Stimulated activated memory B cell treated with anti-CD40 and anti-IgM and Interleukin-4, amounts not matched to agents 10 μg/mL and 1 μg/mL and 100 μg/mL, for 72 hours (primary cell): ENCODE results near the gene C3orf52.
A peak's percentile ranks its signal among the peaks of the same experiment; 100 is the strongest.

Source experiments
- ATAC-seq: fragments of 150-1000 bp; cut with Tn5 transposase; 2 replicates; pipeline ENCODE4 v1.10.0; 2021
- H3K27ac Mint-ChIP-seq: one replicate; pipeline ENCODE4 v1.8.0; 2022; ENCODE audit warnings: mild to moderate bottlenecking, mixed read lengths
- H3K27me3 Mint-ChIP-seq: one replicate; pipeline ENCODE4 v1.8.0; 2022; ENCODE audit warnings: mixed read lengths
- H3K36me3 Mint-ChIP-seq: one replicate; pipeline ENCODE4 v1.8.0; 2022; ENCODE audit warnings: mixed read lengths
- H3K4me1 Mint-ChIP-seq: one replicate; pipeline ENCODE4 v1.8.0; 2022; ENCODE audit warnings: mixed read lengths
- H3K4me3 Mint-ChIP-seq: one replicate; pipeline ENCODE4 v1.8.0; 2022; ENCODE audit warnings: mild to moderate bottlenecking, moderate library complexity, mixed read lengths
- H3K9me3 Mint-ChIP-seq: one replicate; pipeline ENCODE4 v1.8.0; 2022; ENCODE audit warnings: mixed read lengths

Gene C3orf52

GRCh38 chr3:112074616-112075497 lies 11.3 kb upstream of the C3orf52 start:
- Mint-ChIP-seq H3K36me3 (no peaks in the 10 kb centered on the region), H3K4me3 (no peak overlapping the region), H3K4me1 (no peaks in the 10 kb centered on the region), H3K27ac (no peak overlapping the region), H3K9me3 (no peaks in the 10 kb centered on the region), H3K27me3 (peaks cover 21% of the 10 kb centered on the region)
- no peak for ATAC-seq

- Mint-ChIP-seq H3K36me3 (no peaks in the 10 kb centered on the region), H3K27ac (no peak overlapping the region), H3K4me1 (no peaks in the 10 kb centered on the region), H3K9me3 (no peaks in the 10 kb centered on the region), H3K27me3 (peaks cover 12% of the 10 kb centered on the region), H3K4me3 (no peak overlapping the region)
- no peak for ATAC-seq
Measured at GRCh38 chr3:112078125-112079083, 7.8 kb upstream of the C3orf52 start.

- no peak overlapping the region for H3K4me3 Mint-ChIP-seq
- H3K9me3 Mint-ChIP-seq, result no peaks in the 10 kb centered on the region
- peaks cover 34% of the 10 kb centered on the region for H3K27me3 Mint-ChIP-seq
- H3K27ac Mint-ChIP-seq, result no peak overlapping the region
- peaks cover 15% of the 10 kb centered on the region for H3K4me1 Mint-ChIP-seq
- ATAC-seq, result no peak
- no peaks in the 10 kb centered on the region for H3K36me3 Mint-ChIP-seq
Measured at GRCh38 chr3:112083239-112083638, 3.0 kb upstream of the C3orf52 start.

- H3K36me3 Mint-ChIP-seq, result no peaks in the 10 kb centered on the region
- H3K4me3 Mint-ChIP-seq, result no peak overlapping the region
- H3K4me1 Mint-ChIP-seq, result peaks cover 15% of the 10 kb centered on the region
- no peaks in the 10 kb centered on the region for H3K9me3 Mint-ChIP-seq
- no peak overlapping the region for H3K27ac Mint-ChIP-seq
- no peak for ATAC-seq
- H3K27me3 Mint-ChIP-seq, result peaks cover 40% of the 10 kb centered on the region
Measured at GRCh38 chr3:112084980-112085705, 1.0 kb upstream of the C3orf52 start.

- ATAC-seq, result no peak
- no peaks in the 10 kb centered on the region for H3K9me3 Mint-ChIP-seq
- H3K27me3 Mint-ChIP-seq, result peaks cover 40% of the 10 kb centered on the region
- peak overlapping the region; percentile 82 for H3K27ac Mint-ChIP-seq
- peaks cover 15% of the 10 kb centered on the region for H3K4me1 Mint-ChIP-seq
- no peaks in the 10 kb centered on the region for H3K36me3 Mint-ChIP-seq
- H3K4me3 Mint-ChIP-seq, result peak overlapping the region; percentile 85
Measured at GRCh38 chr3:112085735-112086075, 484 bp upstream of the C3orf52 start.

- H3K36me3 Mint-ChIP-seq, result no peaks in the 10 kb centered on the region
- peaks cover 47% of the 10 kb centered on the region for H3K27me3 Mint-ChIP-seq
- peak overlapping the region; percentile 82 for H3K27ac Mint-ChIP-seq
- H3K9me3 Mint-ChIP-seq, result no peaks in the 10 kb centered on the region
- peaks cover 23% of the 10 kb centered on the region for H3K4me1 Mint-ChIP-seq
- no peak for ATAC-seq
- peak overlapping the region; percentile 85 for H3K4me3 Mint-ChIP-seq
Measured at GRCh38 chr3:112086875-112087524, 811 bp downstream of the C3orf52 start.

GRCh38 chr3:112087746-112088145 lies 1.6 kb downstream of the C3orf52 start:
- ATAC-seq, result no peak
- Mint-ChIP-seq H3K4me1 (peaks cover 30% of the 10 kb centered on the region), H3K4me3 (no peak overlapping the region), H3K36me3 (no peaks in the 10 kb centered on the region), H3K27me3 (peaks cover 47% of the 10 kb centered on the region), H3K9me3 (no peaks in the 10 kb centered on the region), H3K27ac (no peak overlapping the region)

GRCh38 chr3:112088944-112089343 lies 2.8 kb downstream of the C3orf52 start:
- Mint-ChIP-seq H3K27ac (no peak overlapping the region), H3K36me3 (no peaks in the 10 kb centered on the region), H3K9me3 (no peaks in the 10 kb centered on the region), H3K27me3 (peaks cover 47% of the 10 kb centered on the region), H3K4me1 (peaks cover 37% of the 10 kb centered on the region), H3K4me3 (no peak overlapping the region)
- ATAC-seq, result no peak

- Mint-ChIP-seq H3K27me3 (peaks cover 42% of the 10 kb centered on the region), H3K4me3 (no peak overlapping the region), H3K36me3 (no peaks in the 10 kb centered on the region), H3K4me1 (peaks cover 37% of the 10 kb centered on the region), H3K9me3 (no peaks in the 10 kb centered on the region), H3K27ac (no peak overlapping the region)
- ATAC-seq, result no peak
Measured at GRCh38 chr3:112089956-112090886, 4.0 kb downstream of the C3orf52 start.

GRCh38 chr3:112090887-112091586 lies 4.8 kb downstream of the C3orf52 start:
- no peak for ATAC-seq
- Mint-ChIP-seq H3K4me1 (peaks cover 34% of the 10 kb centered on the region), H3K4me3 (no peak overlapping the region), H3K27me3 (peaks cover 34% of the 10 kb centered on the region), H3K36me3 (no peaks in the 10 kb centered on the region), H3K9me3 (no peaks in the 10 kb centered on the region), H3K27ac (no peak overlapping the region)

GRCh38 chr3:112092496-112093179 lies 6.4 kb downstream of the C3orf52 start:
- H3K4me3 Mint-ChIP-seq, result no peak overlapping the region

GRCh38 chr3:112093180-112093522 lies 7.0 kb downstream of the C3orf52 start:
- ATAC-seq, result no peak
- H3K4me3 Mint-ChIP-seq, result no peak overlapping the region

More at GRCh38 chr3:112092496-112093179, 6.4 kb downstream of the C3orf52 start:
- Mint-ChIP-seq H3K9me3 (no peaks in the 10 kb centered on the region), H3K27me3 (peaks cover 19% of the 10 kb centered on the region), H3K4me1 (peaks cover 22% of the 10 kb centered on the region), H3K27ac (peak overlapping the region; percentile 26), H3K36me3 (no peaks in the 10 kb centered on the region)
- ATAC-seq, result peak; percentile 24

GRCh38 chr3:112095731-112096130 lies 9.5 kb downstream of the C3orf52 start:
- Mint-ChIP-seq H3K27ac (no peak overlapping the region), H3K36me3 (peaks cover 5% of the 10 kb centered on the region), H3K4me1 (peaks cover 22% of the 10 kb centered on the region), H3K4me3 (no peak overlapping the region), H3K9me3 (peaks cover 4% of the 10 kb centered on the region), H3K27me3 (peaks cover 7% of the 10 kb centered on the region)
- ATAC-seq, result no peak

More at GRCh38 chr3:112093180-112093522, 7.0 kb downstream of the C3orf52 start:
- H3K27me3 Mint-ChIP-seq, result peaks cover 14% of the 10 kb centered on the region
- peak overlapping the region; percentile 26 for H3K27ac Mint-ChIP-seq
- H3K9me3 Mint-ChIP-seq, result no peaks in the 10 kb centered on the region
- H3K4me1 Mint-ChIP-seq, result peaks cover 22% of the 10 kb centered on the region
- H3K36me3 Mint-ChIP-seq, result no peaks in the 10 kb centered on the region
